HCT116 (cell line): Measurements from ENCODE around the gene ETHE1. TPM values are rescaled to one million over a fixed set of nuclear protein-coding genes. Genes with fewer than 3 reads are reported as not detected.

ENCODE experiments used
- ATAC-seq: fragments of 200-7000 bp; cut with Tn5 transposase; 2 replicates; pipeline ENCODE4 v1.9.1; 2020; ENCODE audit warnings: mild to moderate bottlenecking, moderate library complexity
- BruUV-seq: library from RNA; stranded (reverse); fragments of 400-500 nt; replicated peaks from 2 replicates; lab custom pipeline; 2021; lab: Mats Ljungman, UMichigan
- CTCF ChIA-PET: fragments of 300-600 bp; sonication (Branson Sonifier 250); formaldehyde crosslinking; loops from one replicate; lab custom pipeline; 2021; ENCODE audit warnings: antibody characterized with exemption; lab: Charles Lee
- POLR2A ChIA-PET: fragments of 300-600, 350-600 bp; sonication (Branson Sonifier 250); formaldehyde crosslinking; loops from one replicate; lab custom pipeline; 2021; ENCODE audit warnings: antibody characterized with exemption; lab: Charles Lee
- RAD21 ChIA-PET, 2 experiments: fragments of 300-600 bp; sonication (Branson Sonifier 250); formaldehyde crosslinking; loops; one replicate each; lab custom pipeline; 2023; ENCODE audit warnings: low total read pairs in 2 of 2; ENCODE audit not compliant: uncharacterized antibody in 2 of 2, unreplicated experiment in 2 of 2, low non-redundant PET in 1 of 2; lab: Charles Lee
- DNase-seq: peaks from one replicate; pipeline ENCODE4 v3.0.0-alpha.2; 2010; ENCODE audit warnings: low read depth, low spot score
- H2AFZ ChIP-seq: fragments of 200-600 bp; shearing (Covaris generic), sonication (generic); 2 replicates; pipeline ENCODE4 v1.6.1; 2017; ENCODE audit warnings: low read depth, mixed run types, mixed read lengths, antibody characterized with exemption, low read length; ENCODE audit not compliant: poor library complexity, severe bottlenecking
- H3K27ac ChIP-seq: 2 replicates; pipeline ENCODE4 v1.5.1; 2012; ENCODE audit warnings: low read depth, low read length
- H3K27me3 ChIP-seq: fragments of 200-600 bp; sonication (generic); 2 replicates; pipeline ENCODE4 v1.6.1; 2016; ENCODE audit warnings: mixed run types, low read length, mixed read lengths; ENCODE audit not compliant: insufficient read depth
- H3K36me3 ChIP-seq, 2 experiments: fragments of 200-500 bp in 1 of 2; fragments of 200-600 bp in 1 of 2; sonication (Bioruptor generic) in 1 of 2; sonication (generic) in 1 of 2; 2 replicates each; pipeline versions ENCODE4 v1.5.1 to v1.6.1; 2014 to 2016; ENCODE audit warnings: low read length in 2 of 2, inconsistent platforms in 1 of 2, mixed read lengths in 1 of 2, mixed run types in 1 of 2; ENCODE audit not compliant: insufficient read depth in 2 of 2, control insufficient read depth in 1 of 2
- H3K4me1 ChIP-seq, 2 experiments: fragments of 200-600 bp in 1 of 2; sonication (generic) in 1 of 2; 2 replicates each; pipeline versions ENCODE4 v1.5.1 to v1.6.1; 2012 to 2017; ENCODE audit warnings: low read length in 2 of 2, inconsistent platforms in 1 of 2, mild to moderate bottlenecking in 1 of 2, mixed read lengths in 1 of 2, mixed run types in 1 of 2, moderate library complexity in 1 of 2; ENCODE audit not compliant: insufficient read depth in 2 of 2, control insufficient read depth in 1 of 2
- H3K4me2 ChIP-seq: fragments of 200-600 bp; sonication (generic); 2 replicates; pipeline ENCODE4 v1.6.1; 2017; ENCODE audit warnings: mixed run types, low read length, mixed read lengths
- H3K4me3 ChIP-seq, 2 experiments: fragments of 200-600 bp in 1 of 2; sonication (generic) in 1 of 2; replicated peaks in 1 of 2; 2 replicates each; pipeline ENCODE4 v1.5.1; 2011 to 2016; ENCODE audit warnings: low read length in 2 of 2, control low read depth in 1 of 2, low read depth in 1 of 2, mild to moderate bottlenecking in 1 of 2, mixed read lengths in 1 of 2, mixed run types in 1 of 2
- H3K79me2 ChIP-seq: fragments of 200-600 bp; sonication (generic); 2 replicates; pipeline ENCODE4 v1.6.1; 2017; ENCODE audit warnings: mild to moderate bottlenecking, mixed run types, low read length, moderate library complexity, mixed read lengths; ENCODE audit not compliant: insufficient read depth
- H3K9ac ChIP-seq: fragments of 200-600 bp; sonication (generic); 2 replicates; pipeline ENCODE4 v1.6.1; 2016; ENCODE audit warnings: low read length, mixed read lengths
- H3K9me2 ChIP-seq: fragments of 200-600 bp; sonication (generic), shearing (Covaris generic); 2 replicates; pipeline ENCODE4 v1.6.1; 2017; ENCODE audit warnings: mixed run types, mild to moderate bottlenecking, moderate library complexity; ENCODE audit not compliant: insufficient read depth
- H3K9me3 ChIP-seq, 2 experiments: fragments of 200-500 bp in 1 of 2; fragments of 200-600 bp in 1 of 2; sonication (Bioruptor generic) in 1 of 2; sonication (generic) in 1 of 2; 2 replicates each; pipeline ENCODE4 v1.6.1; 2014 to 2017; ENCODE audit warnings: low read length in 2 of 2, mixed read lengths in 2 of 2, inconsistent platforms in 1 of 2, low read depth in 1 of 2, mild to moderate bottlenecking in 1 of 2, mixed run types in 1 of 2, moderate library complexity in 1 of 2; ENCODE audit not compliant: control insufficient read depth in 1 of 2, insufficient read depth in 1 of 2
- H4K20me1 ChIP-seq: fragments of 200-600 bp; sonication (generic), shearing (Covaris generic); 2 replicates; pipeline ENCODE4 v1.6.1; 2017; ENCODE audit warnings: mixed run types, mild to moderate bottlenecking, moderate library complexity; ENCODE audit not compliant: insufficient read depth
- CBX3 ChIP-seq: IDR thresholded peaks from 2 replicates; pipeline ENCODE4 v1.6.1; 2012; ENCODE audit warnings: low read depth
- CTCF ChIP-seq, 3 experiments: fragments of 200-600 bp in 1 of 3; sonication (generic) in 1 of 3; IDR thresholded peaks in 2 of 3; conservative IDR thresholded peaks in 1 of 3; 2 replicates each; pipeline ENCODE4 v1.5.1; 2012 to 2017; ENCODE audit warnings: low read depth in 2 of 3, low read length in 2 of 3, antibody characterized with exemption in 1 of 3, borderline replicate concordance in 1 of 3, control low read depth in 1 of 3, mild to moderate bottlenecking in 1 of 3, mixed read lengths in 1 of 3, mixed run types in 1 of 3, moderate library complexity in 1 of 3; ENCODE audit not compliant: insufficient read depth in 1 of 3
- ELF1 ChIP-seq: IDR thresholded peaks from 2 replicates; pipeline ENCODE4 v1.6.1; 2012; ENCODE audit warnings: low read depth, borderline replicate concordance
- EZH2 ChIP-seq: fragments of 200-600 bp; sonication (generic); IDR thresholded peaks from 2 replicates; pipeline ENCODE4 v1.6.1; 2017; ENCODE audit warnings: antibody characterized with exemption, mixed run types
- FOSL1 ChIP-seq: IDR thresholded peaks from 2 replicates; pipeline ENCODE4 v1.6.1; 2012; ENCODE audit warnings: low read depth
- JUND ChIP-seq: IDR thresholded peaks from 2 replicates; pipeline ENCODE4 v1.6.1; 2012
- POLR2A ChIP-seq: IDR thresholded peaks from 2 replicates; pipeline ENCODE4 v1.7.0; 2011; ENCODE audit warnings: borderline replicate concordance; ENCODE audit not compliant: insufficient read depth, insufficient read length; ENCODE audit errors: extremely low read depth
- POLR2AphosphoS5 ChIP-seq: IDR thresholded peaks from 2 replicates; pipeline ENCODE4 v1.6.1; 2011; ENCODE audit warnings: mild to moderate bottlenecking, low read depth, low read length, moderate library complexity
- SIN3A ChIP-seq: IDR thresholded peaks from 2 replicates; pipeline ENCODE4 v1.6.1; 2012; ENCODE audit warnings: low read depth
- TCF7L2 ChIP-seq: IDR thresholded peaks from 2 replicates; pipeline ENCODE4 v1.7.0; 2011; ENCODE audit warnings: borderline replicate concordance, inconsistent platforms; ENCODE audit not compliant: insufficient read depth, insufficient read length; ENCODE audit errors: extremely low read depth
- YY1 ChIP-seq: IDR thresholded peaks from 2 replicates; pipeline ENCODE4 v1.6.1; 2011; ENCODE audit warnings: low read length, low read depth, moderate library complexity, mild to moderate bottlenecking; ENCODE audit not compliant: insufficient replicate concordance; ENCODE audit errors: extremely low read depth
- ZFX ChIP-seq: fragments of 450-650 bp; IDR thresholded peaks from 2 replicates; pipeline ENCODE4 v1.6.1; 2017
- intact Hi-C: fragments of 100-400 bp; cut with micrococcal nuclease; formaldehyde crosslinking; loops from 2 replicates; pipeline ENCODE4 v1.10.0; 2022
- total RNA-seq: library from RNA; stranded (reverse); gene quantifications from one replicate; pipeline ENCODE4 v1.2.1, GENCODE V29; 2021; ENCODE audit not compliant: unreplicated experiment
- TF ChIP-seq, protein P1 (sequence below): IDR thresholded peaks from 2 replicates; pipeline ENCODE4 v1.6.1; 2012
- TF ChIP-seq, protein P2 (sequence below): IDR thresholded peaks from 2 replicates; pipeline ENCODE4 v1.6.1; 2011; ENCODE audit warnings: mild to moderate bottlenecking, low read length, moderate library complexity; ENCODE audit not compliant: insufficient replicate concordance; ENCODE audit errors: extremely low read depth
- TF ChIP-seq, protein P3 (sequence below): IDR thresholded peaks from 2 replicates; pipeline ENCODE4 v1.6.1; 2012

ETHE1 gene
- total RNA-seq, 1 experiment from 2014 or later, result 64.3 TPM

DNA sequence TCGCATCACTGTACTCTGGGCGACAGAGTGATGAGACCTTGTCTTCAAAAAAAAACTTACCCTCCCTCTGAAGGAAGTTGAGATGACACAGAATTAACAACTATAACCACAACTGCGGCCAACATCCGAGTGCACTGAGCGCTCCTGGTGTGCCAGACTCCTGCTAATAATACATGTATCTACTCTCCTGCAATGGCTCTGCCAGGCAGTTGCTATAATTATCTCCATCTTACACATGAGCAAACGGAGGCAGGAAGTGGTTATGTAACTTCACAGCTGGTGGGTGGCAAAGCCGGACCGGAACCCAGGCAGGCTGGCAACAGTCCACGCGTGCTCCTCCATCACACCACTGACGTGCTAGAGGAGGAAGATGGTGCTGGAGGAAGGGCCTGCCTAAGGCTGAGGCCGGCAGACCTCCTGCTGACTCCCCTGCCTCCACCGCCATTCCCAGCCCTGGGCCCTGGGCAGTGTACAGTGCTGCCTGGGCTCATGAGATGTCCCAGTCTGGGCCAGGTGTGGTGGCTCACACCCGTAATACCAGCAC lies 35.8 kb upstream of the ETHE1 start:
- Histone ChIP-seq H3K4me3 (no peak overlapping the region), H2AFZ (no peak overlapping the region), H3K9me2 (no peaks in the 10 kb centered on the region), H4K20me1 (no peaks in the 10 kb centered on the region), H3K36me3 (no peaks in the 10 kb centered on the region; a peak in 2 of 4 replicates), H3K9ac (peak overlapping the region; percentile 17; the same call in 1 of the 2 replicates), H3K4me2 (peak overlapping the region; percentile 53), H3K9me3 (no peaks in the 10 kb centered on the region), H3K79me2 (no peaks in the 10 kb centered on the region), H3K27me3 (no peaks in the 10 kb centered on the region), H3K27ac (no peak overlapping the region), H3K4me1 (peaks cover 0 to 24% of the 10 kb centered on the region in 2 experiments; a peak in 2 of 4 replicates)
- ATAC-seq (peak; percentile 41), DNase-seq (no peak)
- ChIA-PET POLR2A (no interaction called here), RAD21 (no interaction called here), CTCF (no interaction called here)
- intact Hi-C loops, result no loop called here
- TF ChIP-seq, protein P1, sequence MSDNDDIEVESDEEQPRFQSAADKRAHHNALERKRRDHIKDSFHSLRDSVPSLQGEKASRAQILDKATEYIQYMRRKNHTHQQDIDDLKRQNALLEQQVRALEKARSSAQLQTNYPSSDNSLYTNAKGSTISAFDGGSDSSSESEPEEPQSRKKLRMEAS, result no peak
- no peak for TF ChIP-seq EZH2
- TF ChIP-seq ELF1, result no peak
- no peak for TF ChIP-seq CBX3
- TF ChIP-seq POLR2AphosphoS5, result no peak
- TF ChIP-seq SIN3A, result no peak
- no peak for TF ChIP-seq YY1
- TF ChIP-seq, protein P2, sequence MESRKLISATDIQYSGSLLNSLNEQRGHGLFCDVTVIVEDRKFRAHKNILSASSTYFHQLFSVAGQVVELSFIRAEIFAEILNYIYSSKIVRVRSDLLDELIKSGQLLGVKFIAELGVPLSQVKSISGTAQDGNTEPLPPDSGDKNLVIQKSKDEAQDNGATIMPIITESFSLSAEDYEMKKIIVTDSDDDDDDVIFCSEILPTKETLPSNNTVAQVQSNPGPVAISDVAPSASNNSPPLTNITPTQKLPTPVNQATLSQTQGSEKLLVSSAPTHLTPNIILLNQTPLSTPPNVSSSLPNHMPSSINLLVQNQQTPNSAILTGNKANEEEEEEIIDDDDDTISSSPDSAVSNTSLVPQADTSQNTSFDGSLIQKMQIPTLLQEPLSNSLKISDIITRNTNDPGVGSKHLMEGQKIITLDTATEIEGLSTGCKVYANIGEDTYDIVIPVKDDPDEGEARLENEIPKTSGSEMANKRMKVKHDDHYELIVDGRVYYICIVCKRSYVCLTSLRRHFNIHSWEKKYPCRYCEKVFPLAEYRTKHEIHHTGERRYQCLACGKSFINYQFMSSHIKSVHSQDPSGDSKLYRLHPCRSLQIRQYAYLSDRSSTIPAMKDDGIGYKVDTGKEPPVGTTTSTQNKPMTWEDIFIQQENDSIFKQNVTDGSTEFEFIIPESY, result no peak
- TF ChIP-seq, protein P3, sequence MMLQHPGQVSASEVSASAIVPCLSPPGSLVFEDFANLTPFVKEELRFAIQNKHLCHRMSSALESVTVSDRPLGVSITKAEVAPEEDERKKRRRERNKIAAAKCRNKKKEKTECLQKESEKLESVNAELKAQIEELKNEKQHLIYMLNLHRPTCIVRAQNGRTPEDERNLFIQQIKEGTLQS, result no peak
- no peak for TF ChIP-seq POLR2A
- TF ChIP-seq TCF7L2, result no peak
- no peak for TF ChIP-seq CTCF (IDR thresholded peaks at IDR 0.05 in 2 of 3, conservative IDR thresholded peaks at IDR 0.05 in 1 of 3; ENCODE audit: borderline replicate concordance in 1 of 3, insufficient read depth in 1 of 3, low read depth in 2 of 3, low read length in 2 of 3)
- TF ChIP-seq FOSL1, result no peak
- TF ChIP-seq ZFX, result no peak
- no peak for TF ChIP-seq JUND
- no TSS peak for BruUV-seq
